A673 (cell line): ENCODE results near the gene TSPAN11.

Source experiments
- CTCF ChIP-seq: fragments of 300-800, 200-600 bp; sonication (generic); conservative IDR thresholded peaks from 2 replicates; pipeline ENCODE4 v1.5.1; 2017; ENCODE audit warnings: low read depth, mild to moderate bottlenecking, antibody characterized with exemption, low read length, moderate library complexity, mixed read lengths
- EZH2 ChIP-seq: fragments of 200-600 bp; sonication (generic); IDR thresholded peaks from 2 replicates; pipeline ENCODE4 v1.6.1; 2017; ENCODE audit warnings: borderline replicate concordance, low read depth, mild to moderate bottlenecking, mixed read lengths, antibody characterized with exemption, low read length; ENCODE audit not compliant: poor library complexity, severe bottlenecking

- no peak for TF ChIP-seq CTCF
- no peak for TF ChIP-seq EZH2
These were observed 48.4 kb downstream of the TSPAN11 start for GRCh38 chr12:30974746-30975500.
